Glomerular visceral epithelial cell (primary cell): ENCODE results near the gene SCARB1.

ENCODE experiments used
- DNase-seq: peaks from one replicate; pipeline ENCODE4 v3.0.0-alpha.2; 2016; ENCODE audit errors: extremely low spot score

Gene SCARB1

GRCh38 chr12:124822218-124822617 lies 41.4 kb downstream of the SCARB1 start:
- DNase-seq = no peak

- DNase-seq = no peak
Measured at GRCh38 chr12:124821252-124822200, 42.1 kb downstream of the SCARB1 start.

- DNase-seq = no peak
Measured at GRCh38 chr12:124820199-124820598, 43.5 kb downstream of the SCARB1 start.

GRCh38 chr12:124819525-124819924 lies 44.1 kb downstream of the SCARB1 start:
- no peak for DNase-seq

- no peak for DNase-seq
Measured at GRCh38 chr12:124819080-124819479, 44.6 kb downstream of the SCARB1 start.

- no peak for DNase-seq
Measured at GRCh38 chr12:124817076-124818000, 46.3 kb downstream of the SCARB1 start.

GRCh38 chr12:124816295-124816854 lies 47.3 kb downstream of the SCARB1 start:
- DNase-seq = no peak

- DNase-seq = no peak
Measured at GRCh38 chr12:124814741-124815613, 48.7 kb downstream of the SCARB1 start.

GRCh38 chr12:124813782-124814181 lies 49.9 kb downstream of the SCARB1 start:
- no peak for DNase-seq

GRCh38 chr12:124812979-124813378 lies 50.7 kb downstream of the SCARB1 start:
- no peak for DNase-seq

- DNase-seq = no peak
Measured at GRCh38 chr12:124812356-124812755, 51.3 kb downstream of the SCARB1 start.

- no peak for DNase-seq
Measured at GRCh38 chr12:124811633-124812032, 52.0 kb downstream of the SCARB1 start.

GRCh38 chr12:124809878-124810277 lies 53.8 kb downstream of the SCARB1 start:
- DNase-seq = no peak

- DNase-seq = no peak
Measured at GRCh38 chr12:124809391-124809790, 54.3 kb downstream of the SCARB1 start.

GRCh38 chr12:124808272-124808671 lies 55.4 kb downstream of the SCARB1 start:
- no peak for DNase-seq

GRCh38 chr12:124805876-124806668 lies 57.6 kb downstream of the SCARB1 start:
- no peak for DNase-seq

GRCh38 chr12:124805050-124805449 lies 58.6 kb downstream of the SCARB1 start:
- no peak for DNase-seq

- peak; percentile 17 for DNase-seq
Measured at GRCh38 chr12:124804011-124804621, 59.5 kb downstream of the SCARB1 start.

GRCh38 chr12:124802361-124802760 lies 61.3 kb downstream of the SCARB1 start:
- no peak for DNase-seq

GRCh38 chr12:124800506-124800905 lies 63.2 kb downstream of the SCARB1 start:
- DNase-seq = no peak
